IMR-90 (cell line): ENCODE results near the gene CRTAC1. TPM values are rescaled to one million over a fixed set of nuclear protein-coding genes. Genes with fewer than 3 reads are reported as not detected.
A peak's percentile ranks its signal among the peaks of the same experiment; 100 is the strongest.

ENCODE experiments used
- ATAC-seq: fragments of 200-7000 bp; cut with Tn5 transposase; 2 replicates; pipeline ENCODE4 v1.9.1; 2020; ENCODE audit warnings: low read depth, mild to moderate bottlenecking, moderate library complexity
- BruUV-seq: library from RNA; stranded (reverse); fragments of 400-500 nt; replicated peaks from 2 replicates; lab custom pipeline; 2021; lab: Mats Ljungman, UMichigan
- CTCF ChIA-PET: fragments of 300-600 bp; formaldehyde crosslinking; extraction: SDS; loops from one replicate; lab custom pipeline; 2021; ENCODE audit warnings: antibody characterized with exemption; lab: Yijun Ruan, JAX
- POLR2A ChIA-PET: fragments of 300-600 bp; sonication (Branson Sonifier 250); formaldehyde crosslinking; loops from one replicate; lab custom pipeline; 2022; ENCODE audit warnings: antibody characterized with exemption; ENCODE audit not compliant: unreplicated experiment; lab: Charles Lee
- DNase-seq: peaks from one replicate; pipeline ENCODE4 v3.0.0; 2013
- H2AFZ ChIP-seq: replicated peaks from 2 replicates; pipeline ENCODE3; 2013; ENCODE audit warnings: low read length, mild to moderate bottlenecking; ENCODE audit not compliant: poor library complexity
- H2AK5ac ChIP-seq: 2 replicates; pipeline ENCODE4 v1.6.1; 2013; ENCODE audit warnings: low read depth, low read length, inconsistent platforms
- H2AK9ac ChIP-seq: replicated peaks from 2 replicates; pipeline ENCODE3; 2013; ENCODE audit warnings: mild to moderate bottlenecking, low read depth, low read length, moderate library complexity; ENCODE audit not compliant: poor library complexity
- H2BK120ac ChIP-seq: 2 replicates; pipeline ENCODE4 v1.6.1; 2013; ENCODE audit warnings: low read depth, low read length, inconsistent platforms
- H2BK15ac ChIP-seq: 3 replicates; pipeline ENCODE4 v1.6.1; 2013; ENCODE audit warnings: low read depth, low read length, inconsistent platforms
- H2BK20ac ChIP-seq: 2 replicates; pipeline ENCODE4 v1.6.1; 2013; ENCODE audit warnings: low read depth, mild to moderate bottlenecking, inconsistent platforms, low read length, moderate library complexity
- H2BK5ac ChIP-seq: 2 replicates; pipeline ENCODE4 v1.6.1; 2013; ENCODE audit warnings: mild to moderate bottlenecking, low read depth, low read length, inconsistent platforms; ENCODE audit not compliant: poor library complexity, severe bottlenecking
- H3K14ac ChIP-seq: replicated peaks from 2 replicates; pipeline ENCODE4 v1.6.1; 2013; ENCODE audit warnings: low read depth, low read length, inconsistent platforms
- H3K18ac ChIP-seq: 2 replicates; pipeline ENCODE4 v1.6.1; 2013; ENCODE audit warnings: low read depth, low read length, control low read depth
- H3K23ac ChIP-seq: 2 replicates; pipeline ENCODE4 v1.6.1; 2013; ENCODE audit warnings: low read depth, low read length, inconsistent platforms
- H3K27ac ChIP-seq: 2 replicates; pipeline ENCODE4 v1.5.1; 2013; ENCODE audit warnings: mild to moderate bottlenecking, control low read depth, low read length; ENCODE audit not compliant: insufficient read depth
- H3K27me3 ChIP-seq: 2 replicates; pipeline ENCODE4 v1.6.1; 2013; ENCODE audit warnings: low read length; ENCODE audit not compliant: control insufficient read depth, insufficient read depth
- H3K36me3 ChIP-seq: 2 replicates; pipeline ENCODE4 v1.6.1; 2013; ENCODE audit warnings: low read length, mixed read lengths; ENCODE audit not compliant: control insufficient read depth, insufficient read depth
- H3K4ac ChIP-seq: 2 replicates; pipeline ENCODE4 v1.6.1; 2013; ENCODE audit warnings: low read depth, low read length, inconsistent platforms
- H3K4me1 ChIP-seq: 2 replicates; pipeline ENCODE4 v1.6.1; 2013; ENCODE audit warnings: low read length, mixed read lengths; ENCODE audit not compliant: control insufficient read depth, insufficient read depth
- H3K4me2 ChIP-seq: 2 replicates; pipeline ENCODE4 v1.6.1; 2013; ENCODE audit warnings: low read depth, mild to moderate bottlenecking, control low read depth, low read length, moderate library complexity
- H3K4me3 ChIP-seq: 2 replicates; pipeline ENCODE4 v1.5.1; 2013; ENCODE audit warnings: low read depth, mild to moderate bottlenecking, control low read depth, low read length, moderate library complexity; ENCODE audit not compliant: insufficient read depth
- H3K56ac ChIP-seq: 2 replicates; pipeline ENCODE4 v1.6.1; 2013; ENCODE audit warnings: low read length, inconsistent platforms; ENCODE audit not compliant: insufficient read depth; ENCODE audit errors: extremely low read depth
- H3K79me1 ChIP-seq, 2 experiments: 2 replicates each; pipeline ENCODE4 v1.6.1; 2013; ENCODE audit warnings: low read length in 2 of 2, inconsistent platforms in 1 of 2, low read depth in 1 of 2
- H3K9ac ChIP-seq: 2 replicates; pipeline ENCODE4 v1.6.1; 2013; ENCODE audit warnings: low read depth, low read length, control low read depth
- H3K9me1 ChIP-seq: 2 replicates; pipeline ENCODE4 v1.6.1; 2013; ENCODE audit warnings: low read length, inconsistent platforms; ENCODE audit not compliant: insufficient read depth
- H3K9me3 ChIP-seq: 2 replicates; pipeline ENCODE4 v1.6.1; 2013; ENCODE audit warnings: low read length; ENCODE audit not compliant: control insufficient read depth, insufficient read depth
- H4K20me1 ChIP-seq: 2 replicates; pipeline ENCODE4 v1.6.1; 2013; ENCODE audit warnings: low read length, inconsistent platforms; ENCODE audit not compliant: insufficient read depth
- H4K5ac ChIP-seq: 2 replicates; pipeline ENCODE4 v1.6.1; 2013; ENCODE audit warnings: mild to moderate bottlenecking, low read depth, low read length, control low read depth
- H4K8ac ChIP-seq, 2 experiments: 2 replicates each; pipeline ENCODE4 v1.6.1; 2013; ENCODE audit warnings: low read depth in 2 of 2, low read length in 2 of 2, control low read depth in 1 of 2, inconsistent platforms in 1 of 2
- H4K91ac ChIP-seq: 2 replicates; pipeline ENCODE4 v1.6.1; 2013; ENCODE audit warnings: low read depth, low read length, inconsistent platforms; ENCODE audit not compliant: insufficient read depth
- FOS ChIP-seq: fragments of 150-350 bp; IDR thresholded peaks from 2 replicates; pipeline ENCODE4 v1.6.1; 2016; ENCODE audit warnings: low read depth, low read length
- MAFK ChIP-seq: IDR thresholded peaks from 2 replicates; pipeline ENCODE4 v1.6.1; 2012; ENCODE audit warnings: low read depth, low read length, improper control_type of control experiment
- USF2 ChIP-seq: fragments of 150-350 bp; IDR thresholded peaks from 2 replicates; pipeline ENCODE4 v1.6.1; 2017; ENCODE audit warnings: mild to moderate bottlenecking, antibody characterized with exemption, low read length, low read depth
- WGBS, 2 experiments: methylation state at CpG; one replicate each; pipeline versions ENCODE4 v1.1.5 to v1.1.7; 2013; ENCODE audit warnings: missing lambda C conversion rate in 2 of 2; ENCODE audit not compliant: insufficient read length in 1 of 2; ENCODE audit errors: extremely low coverage in 2 of 2; 5-methylcytosine and 5-hydroxymethylcytosine counted together
- dilution Hi-C: fragments of 300-500 bp; cut with HindIII; formaldehyde crosslinking; loops from one replicate; pipeline ENCODE4 v1.14.3; 2018; ENCODE audit warnings: low sequenced_read_pairs; ENCODE audit not compliant: unreplicated experiment
- in situ Hi-C: fragments of 300-500 bp; cut with MboI; formaldehyde crosslinking; loops from 3 replicates; pipeline ENCODE4 v1.14.3; 2019; ENCODE audit warnings: low sequenced_read_pairs, inconsistent platforms, mixed read lengths
- intact Hi-C: fragments of 100-400 bp; cut with micrococcal nuclease; formaldehyde crosslinking; loops from 2 replicates; pipeline ENCODE4 v1.10.0; 2022
- polyA plus RNA-seq, 3 experiments: library from polyadenylated mRNA; depleted of rRNA; stranded (reverse); fragments of >200 nt; gene quantifications; 2 replicates each; pipeline ENCODE4 v1.2.3, GENCODE V29; 2012; ENCODE audit warnings: low replicate concordance in 1 of 3
- total RNA-seq: library from RNA; depleted of rRNA; stranded (reverse); fragments of >200 nt; gene quantifications from 2 replicates; pipeline ENCODE4 v1.2.3, GENCODE V29; 2012

CRTAC1 gene
- total and polyA plus RNA-seq, 2 of the 4 experiments (the other 2 are of a cell fraction): not detected

- in situ Hi-C loops (no loop called here), dilution Hi-C loops (no loop called here), intact Hi-C loops (no loop called here)
- Histone ChIP-seq H3K36me3 (no peaks in the 10 kb centered on the region), H3K9me1 (no peaks in the 10 kb centered on the region), H3K18ac (no peak overlapping the region), H3K14ac (no peak overlapping the region), H3K23ac (no peak overlapping the region), H2BK120ac (no peak overlapping the region), H2BK20ac (no peak overlapping the region), H4K20me1 (no peaks in the 10 kb centered on the region), H3K4me3 (no peak overlapping the region), H3K27ac (no peak overlapping the region), H2BK15ac (no peak overlapping the region), H4K91ac (no peak overlapping the region), H3K4ac (no peak overlapping the region), H3K27me3 (peaks cover 7% of the 10 kb centered on the region; the same call in 1 of the 2 replicates), H2AK9ac (no peak overlapping the region), H3K4me2 (no peak overlapping the region), H3K79me1 (no peaks in the 10 kb centered on the region), H4K8ac (no peak overlapping the region), H2AK5ac (no peak overlapping the region), H3K9me3 (no peaks in the 10 kb centered on the region), H3K56ac (no peak overlapping the region), H2BK5ac (no peak overlapping the region), H2AFZ (no peak overlapping the region), H3K4me1 (no peaks in the 10 kb centered on the region), H4K5ac (no peak overlapping the region), H3K9ac (no peak overlapping the region)
- ATAC-seq: no peak
- WGBS, 2 experiments: 80% methylated on average over 1 of the region's 10 CpGs; no CpG with 5 or more reads in 1 of the 2 experiments
- POLR2A ChIA-PET: no interaction called here
- TF ChIP-seq MAFK (peak; percentile 85), USF2 (no peak), FOS (no peak)
- no TSS peak for BruUV-seq
- no peak for DNase-seq
- CTCF ChIA-PET: no interaction called here
Measured at GRCh38 chr10:97932932-97933530, 97.4 kb downstream of the CRTAC1 start.
